Suppressor macrophage treated with lipopolysaccharide for 4 hours (primary cell): Measurements from ENCODE around the gene HTR1D.
A peak's percentile ranks its signal among the peaks of the same experiment; 100 is the strongest.

Source experiments
- DNase-seq: peaks from one replicate; pipeline ENCODE4 v3.0.0-alpha.2; 2020

HTR1D gene

DNA sequence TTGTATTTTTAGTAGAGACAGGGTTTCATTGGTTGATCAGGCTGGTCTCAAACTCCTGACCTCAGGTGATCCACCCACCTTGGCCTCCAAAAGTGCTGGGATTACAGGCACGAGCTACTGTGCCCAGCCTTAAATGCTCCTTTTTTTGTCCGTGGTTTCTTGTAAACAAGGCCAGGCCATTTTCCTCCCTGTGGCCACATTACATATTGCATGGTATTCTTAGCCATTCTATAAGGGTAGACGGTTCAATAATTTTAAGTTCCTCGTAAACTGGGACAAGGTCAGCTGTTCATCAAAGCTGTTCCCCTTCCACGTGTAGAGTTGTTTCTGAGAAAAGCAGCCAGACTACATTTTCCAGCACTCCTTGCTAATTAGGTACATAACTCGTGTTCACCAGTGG, 38.4 kb downstream of the HTR1D start:
- DNase-seq = no peak

DNA sequence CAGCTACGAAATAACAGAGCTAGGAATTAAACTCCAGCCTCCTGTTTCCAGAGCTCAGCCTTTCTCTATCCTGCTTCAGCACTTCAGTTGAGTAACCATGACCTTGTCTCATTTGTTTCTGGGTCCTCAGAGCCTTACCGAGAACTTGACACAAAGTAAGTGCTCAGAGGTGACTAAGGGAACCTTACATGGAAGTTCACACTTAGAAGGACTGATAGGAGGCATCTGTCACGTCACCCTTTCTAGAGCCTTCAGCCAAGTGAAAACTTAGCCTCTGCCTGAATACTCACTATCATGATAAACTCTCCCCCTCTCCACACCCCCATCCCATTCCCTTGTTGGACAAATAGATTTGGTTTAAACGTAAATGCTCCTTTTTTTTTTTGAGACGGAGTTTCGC, 38.9 kb downstream of the HTR1D start:
- no peak for DNase-seq

DNA sequence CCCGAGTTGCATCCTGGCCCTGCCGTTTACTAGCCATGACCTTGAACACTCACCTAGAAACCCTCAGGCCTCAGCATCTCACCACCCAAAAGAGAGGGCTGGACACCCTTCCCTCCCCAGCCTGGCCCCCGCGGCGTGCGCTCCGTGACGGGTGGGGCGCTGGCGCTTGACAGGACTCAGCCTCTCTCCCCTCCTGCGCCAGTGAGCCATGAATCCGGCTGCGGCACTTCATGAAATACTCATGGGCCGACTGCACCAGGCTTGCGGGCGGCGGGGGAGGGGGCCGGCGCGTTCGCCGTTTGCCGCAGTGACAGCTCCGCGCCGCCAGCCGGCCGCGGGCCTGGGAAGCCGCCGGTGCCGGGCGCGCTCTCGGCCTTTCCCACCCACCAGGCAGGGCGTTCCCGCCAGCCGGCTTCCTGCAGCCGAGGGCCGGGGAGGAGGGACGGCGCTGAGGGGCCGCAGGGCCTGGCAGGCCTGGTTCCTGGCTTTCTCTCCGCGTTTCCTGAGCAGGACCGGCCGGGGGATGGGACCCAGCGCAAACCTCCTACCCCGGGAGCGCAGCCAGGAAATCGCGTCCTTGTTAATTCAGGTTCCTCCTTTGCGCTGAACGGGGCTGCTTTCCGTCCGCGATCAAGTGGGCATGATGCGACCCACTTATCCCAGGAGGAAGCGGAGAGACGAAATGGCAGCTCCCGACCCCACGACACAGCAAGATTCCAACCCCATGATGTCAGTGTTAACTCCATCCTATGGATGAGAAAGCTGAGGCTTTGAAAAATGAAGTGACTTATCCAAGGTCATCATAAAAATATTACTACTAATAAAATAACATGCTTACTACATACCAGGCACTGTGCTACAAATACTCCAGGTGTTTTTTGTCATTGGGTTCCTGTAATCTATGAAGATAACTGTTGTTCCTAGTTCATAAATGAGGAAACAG, 39.6 kb downstream of the HTR1D start:
- DNase-seq = peak; percentile 66

DNA sequence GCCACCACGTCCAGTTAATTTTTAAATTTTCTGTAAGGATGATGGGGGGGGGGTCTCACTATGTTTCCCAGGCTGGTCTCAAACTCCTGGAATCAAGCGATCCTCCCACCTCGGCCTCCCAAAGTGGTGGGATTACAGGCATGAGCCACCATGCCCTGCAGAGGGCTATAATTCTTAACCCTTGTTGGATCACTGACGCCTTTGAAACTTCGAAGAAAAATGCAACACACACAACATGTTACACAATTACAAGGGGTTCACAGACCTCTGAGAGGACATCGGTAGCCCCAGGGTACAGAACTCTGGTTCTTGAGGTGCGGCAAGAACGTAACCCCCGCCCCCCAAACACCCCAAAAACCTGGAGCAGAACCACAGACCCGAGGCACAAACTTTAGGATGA, 40.3 kb downstream of the HTR1D start:
- DNase-seq = no peak

- no peak for DNase-seq
Measured at GRCh38 chr1:23174426-23175110, 42.7 kb downstream of the HTR1D start.

DNA sequence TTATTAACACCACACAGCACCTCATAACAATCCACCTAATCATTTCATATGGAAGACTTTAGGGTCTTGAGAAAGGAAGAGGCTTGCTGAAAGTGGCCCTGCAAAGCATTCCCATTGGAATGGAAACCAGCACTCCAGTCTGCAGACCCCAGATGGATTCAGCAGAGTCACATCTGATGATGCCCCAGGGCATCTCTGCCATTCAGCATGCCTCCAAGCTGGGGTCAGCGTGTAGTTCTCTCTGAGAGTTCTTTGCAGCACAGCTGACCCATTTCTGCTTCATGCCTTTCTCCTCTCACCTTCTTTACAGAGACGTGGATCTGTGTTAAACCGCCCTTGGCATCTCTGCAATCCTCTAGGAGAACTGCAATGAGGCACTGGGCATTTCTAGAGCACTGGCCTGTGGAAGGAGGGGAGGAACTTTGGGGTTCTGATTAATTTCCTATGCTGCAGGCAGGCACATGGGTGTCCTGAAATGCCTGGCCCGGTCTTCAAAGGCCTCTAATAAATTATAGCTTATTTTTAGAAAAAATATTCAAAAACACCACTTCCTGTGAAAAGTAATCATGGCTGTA, 46.0 kb downstream of the HTR1D start:
- no peak for DNase-seq

- DNase-seq = peak; percentile 91
Measured at GRCh38 chr1:23169727-23170335, 47.5 kb downstream of the HTR1D start.

DNA sequence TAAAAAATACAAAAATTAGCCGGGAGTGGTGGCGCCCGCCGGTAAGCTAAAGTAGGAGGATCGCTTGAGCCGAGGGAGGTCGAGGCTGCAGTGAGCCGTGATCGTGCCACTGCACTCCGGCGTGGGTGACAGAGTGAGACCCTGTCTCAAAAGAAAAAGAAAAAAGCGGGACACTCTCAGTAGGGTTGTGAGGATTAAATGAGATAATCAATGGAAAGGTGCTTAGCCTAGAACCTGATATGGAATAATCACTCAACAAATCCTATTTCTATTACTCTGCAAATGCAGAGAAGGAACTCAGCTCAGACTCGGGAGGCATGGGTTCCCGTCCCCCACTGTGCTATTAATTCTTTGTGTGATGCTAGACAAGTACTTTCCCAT, 48.1 kb downstream of the HTR1D start:
- DNase-seq = no peak

DNA sequence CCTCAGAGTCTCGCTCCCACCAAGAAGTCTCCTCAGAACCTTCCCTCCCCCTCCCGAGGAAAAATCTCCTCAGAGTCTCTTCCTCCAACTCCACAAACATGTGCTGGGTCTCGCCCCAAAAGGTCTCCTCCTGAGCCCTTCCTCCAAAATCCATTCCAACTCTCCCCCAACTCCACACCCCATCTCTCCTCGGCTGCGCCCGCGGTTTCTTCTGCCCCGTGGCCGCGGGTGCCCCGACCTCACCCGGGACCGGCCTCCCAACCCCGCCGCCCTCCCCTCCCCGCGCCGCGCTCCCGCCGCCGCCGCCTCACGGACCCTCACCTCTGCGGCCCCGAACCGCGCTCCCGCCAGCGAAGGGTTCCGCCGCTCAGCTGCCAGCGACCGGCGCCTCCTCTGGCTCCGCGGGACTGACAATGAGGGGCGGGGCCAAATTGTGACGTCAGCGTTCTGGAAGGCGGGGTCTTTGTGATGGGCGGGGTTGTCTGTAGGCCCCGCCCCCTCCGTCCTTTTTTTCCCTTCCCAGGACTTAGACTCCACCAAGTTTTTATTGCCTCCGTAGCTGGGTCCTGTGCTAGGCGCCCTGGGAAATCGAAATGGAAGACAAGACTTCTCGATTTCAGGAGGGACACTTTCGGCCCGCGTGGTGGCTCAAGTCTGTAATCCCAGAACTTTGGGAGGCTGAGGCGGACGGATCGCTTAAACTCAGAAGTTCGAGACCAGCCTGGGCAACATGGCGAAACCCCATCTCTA, 48.7 kb downstream of the HTR1D start, which contains the start of gene LUZP1:
LUZP1 (minus strand) TSS at position 412 of the 750 bp plus-strand sequence.
- DNase-seq = peak; percentile 94

DNA sequence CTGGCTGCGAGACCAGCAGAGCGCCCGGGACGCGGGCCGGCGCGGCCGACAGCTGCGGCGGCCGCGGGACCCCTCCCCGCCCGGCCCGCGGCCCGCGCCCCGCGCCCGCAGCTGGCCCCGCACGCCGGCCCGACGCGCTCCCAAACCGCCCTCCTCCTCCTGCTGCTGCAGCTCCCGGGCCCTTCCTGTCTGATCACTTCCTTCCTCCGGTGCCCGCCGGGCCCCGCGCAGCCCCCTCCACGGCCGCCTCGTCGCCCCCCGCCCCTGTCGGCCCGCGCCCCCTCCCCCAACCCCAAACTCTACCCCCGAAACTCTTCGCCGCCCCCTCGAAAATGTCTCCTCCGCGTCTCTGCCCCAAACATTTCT, 49.2 kb downstream of the HTR1D start:
- peak; percentile 54 for DNase-seq

DNA sequence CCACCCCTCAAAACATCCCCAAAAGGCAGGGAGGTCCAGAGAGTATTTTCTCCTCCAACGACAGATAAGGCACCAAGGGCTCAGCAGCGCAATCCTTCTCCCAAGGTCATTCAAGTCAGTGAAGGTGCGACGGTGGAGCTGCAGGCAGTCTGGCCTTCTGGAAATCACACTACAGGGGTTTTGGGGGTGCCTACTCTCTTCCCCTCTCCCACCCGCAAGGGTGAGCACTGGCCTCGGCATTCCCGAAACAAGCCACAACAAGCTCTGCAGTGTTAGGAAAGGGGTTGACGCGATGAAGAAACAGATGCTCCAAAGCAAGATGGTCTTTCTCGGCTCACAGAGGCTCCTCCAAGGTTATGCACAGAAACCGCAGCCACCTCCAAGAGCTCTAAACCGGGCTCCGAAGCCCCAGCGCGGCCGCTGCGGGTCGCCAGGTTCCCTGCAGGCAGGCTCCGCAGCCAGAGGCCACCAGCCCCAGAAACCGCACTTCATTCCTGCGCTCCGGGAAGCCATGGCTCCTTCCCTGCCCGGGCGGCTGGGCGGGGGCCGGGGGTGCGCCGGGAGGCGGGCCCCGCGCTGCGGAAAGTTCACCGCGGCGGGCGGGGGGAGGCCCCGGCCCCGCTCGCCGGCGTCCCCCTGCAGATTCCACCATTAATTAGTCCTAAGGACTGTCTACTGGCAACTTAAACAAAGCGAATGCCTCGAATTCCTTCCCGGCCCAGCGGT, 49.8 kb downstream of the HTR1D start:
- DNase-seq = peak; percentile 42

GRCh38 chr1:23166854-23167253, 50.4 kb downstream of the HTR1D start:
- DNase-seq = no peak

GRCh38 chr1:23163395-23163794, 53.9 kb downstream of the HTR1D start:
- peak; percentile 13 for DNase-seq

DNA sequence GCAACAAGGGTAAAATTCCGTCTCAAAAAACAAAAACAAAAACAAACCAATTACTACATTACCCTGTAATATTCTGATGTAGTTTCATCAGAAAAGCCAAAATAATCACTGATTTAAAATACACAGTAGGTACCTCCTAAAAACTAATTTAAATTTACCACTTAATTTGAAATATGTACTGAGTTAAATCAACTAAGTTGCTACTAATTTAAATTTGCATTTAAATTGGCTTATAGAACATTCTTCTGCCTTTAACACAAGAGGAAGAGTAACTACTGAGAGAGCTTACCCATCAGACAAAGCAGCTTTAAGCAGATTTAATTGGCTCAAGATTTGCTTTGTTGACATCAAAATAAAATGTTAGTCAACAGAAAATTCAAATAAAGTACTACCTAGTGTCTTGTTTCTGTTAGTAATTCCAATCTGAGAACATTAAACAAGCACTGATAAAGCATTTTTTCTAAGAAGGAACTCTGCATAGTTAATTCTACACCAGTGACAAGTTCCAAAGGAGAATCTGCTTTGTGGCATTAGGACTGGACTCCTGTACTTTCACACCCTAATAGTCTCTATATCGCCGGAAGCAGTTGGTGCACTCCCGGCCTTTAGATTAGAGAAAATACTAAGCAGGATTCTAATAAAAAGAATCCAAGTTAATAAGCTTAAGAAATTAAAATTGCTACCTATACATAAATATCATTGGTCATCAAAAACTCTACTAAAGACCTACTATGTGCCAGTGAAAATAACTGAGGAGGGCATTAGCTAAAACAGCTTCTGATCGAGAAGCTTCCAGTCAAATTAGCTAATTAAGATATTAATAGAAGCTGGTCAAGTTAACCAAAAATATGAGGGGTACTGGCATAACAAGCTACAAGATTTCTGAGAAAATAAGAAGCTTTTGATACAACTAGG, 57.1 kb downstream of the HTR1D start:
- no peak for DNase-seq

DNA sequence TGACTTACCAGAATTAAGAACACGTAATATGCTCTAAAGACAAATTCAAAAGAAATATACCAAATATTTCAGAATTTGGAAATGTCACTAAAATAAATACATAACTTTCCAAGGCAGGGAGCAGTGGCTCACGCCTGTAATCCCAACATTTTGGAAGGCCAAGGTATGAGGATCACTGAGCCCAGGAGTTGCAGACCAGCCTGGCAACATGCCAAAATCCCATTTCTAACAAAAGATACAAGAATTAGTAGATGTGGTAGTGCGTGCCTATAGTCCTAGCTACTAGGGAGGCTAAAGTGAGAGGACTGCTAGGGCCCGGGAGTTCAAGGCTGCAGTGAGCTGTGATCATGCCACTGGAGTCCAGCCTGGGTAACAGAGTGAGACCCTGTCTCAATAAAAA, 60.4 kb downstream of the HTR1D start:
- no peak for DNase-seq

DNA sequence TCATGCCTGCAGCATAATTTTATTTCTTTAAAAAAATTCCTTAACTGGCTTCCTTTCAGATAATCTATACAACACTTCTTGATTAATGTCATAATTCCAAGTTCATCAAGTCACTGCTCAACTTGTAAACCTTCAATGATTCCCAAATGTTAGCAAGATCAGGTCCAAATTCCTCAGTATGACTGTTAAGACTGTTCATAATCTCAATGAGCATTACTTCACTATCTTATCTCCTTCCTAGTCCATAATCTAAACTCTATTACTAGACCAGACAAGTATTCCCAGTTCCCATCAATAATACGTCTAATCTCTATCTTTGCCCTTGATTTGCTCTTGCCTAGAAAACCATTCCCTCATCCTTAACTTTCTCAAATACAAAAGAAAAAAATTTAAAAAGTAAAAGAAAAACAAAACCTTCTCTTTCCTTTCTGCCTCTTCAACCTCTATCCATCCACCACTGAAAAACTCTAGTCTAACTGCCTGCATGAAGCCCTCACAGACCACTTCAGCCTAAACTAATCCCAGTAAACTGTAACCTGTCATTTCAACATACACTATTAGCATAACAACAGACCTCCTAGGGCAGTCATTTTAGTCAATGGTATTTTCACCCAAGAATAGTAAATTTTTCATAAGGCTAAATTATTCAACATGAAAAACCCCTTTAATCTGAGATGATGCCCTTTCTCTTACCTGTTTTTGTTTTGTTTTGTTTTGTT, 64.2 kb downstream of the HTR1D start:
- no peak for DNase-seq

GRCh38 chr1:23150742-23151141, 66.6 kb downstream of the HTR1D start:
- no peak for DNase-seq

DNA sequence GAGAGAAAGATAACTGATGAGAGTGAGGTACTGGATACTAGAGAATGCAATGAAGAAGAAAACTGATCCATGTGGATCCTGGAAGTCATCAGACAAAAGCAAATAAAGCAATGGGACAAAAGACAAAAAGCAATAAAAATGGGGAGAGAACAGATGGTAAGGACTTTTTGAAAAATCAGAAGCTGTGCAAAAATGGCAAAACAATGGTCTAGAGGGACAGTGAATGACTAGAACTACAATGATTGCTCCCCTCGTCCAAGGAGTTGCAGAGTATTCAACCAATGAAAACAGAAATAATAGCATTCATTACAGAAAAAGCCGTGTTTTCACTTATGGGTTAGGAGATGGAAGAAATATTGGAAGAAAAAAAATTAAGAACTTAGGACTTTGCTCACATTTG, 67.2 kb downstream of the HTR1D start:
- DNase-seq = no peak

GRCh38 chr1:23149114-23149513, 68.2 kb downstream of the HTR1D start:
- no peak for DNase-seq

DNA sequence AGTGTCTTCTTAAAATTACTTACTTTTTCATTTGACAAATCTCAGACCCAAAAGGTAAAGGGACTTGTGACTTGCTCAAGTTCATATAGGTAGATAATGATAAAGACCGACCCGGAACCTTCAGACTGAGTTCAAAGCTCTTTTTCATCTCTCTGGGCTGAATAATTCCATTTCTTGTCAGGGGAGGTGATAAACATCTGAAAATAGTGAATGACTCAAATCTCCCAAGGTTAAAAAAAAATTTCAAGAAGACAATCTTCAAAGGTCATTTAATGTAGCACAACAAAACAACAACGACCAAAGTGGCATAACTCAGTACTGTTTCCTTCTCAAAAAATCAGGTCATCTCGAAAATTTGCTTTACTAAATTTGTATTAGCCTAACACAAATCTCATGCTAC, 69.2 kb downstream of the HTR1D start:
- no peak for DNase-seq
